ENCODE data around the gene NRXN3.
A peak's percentile ranks its signal among the peaks of the same experiment; 100 is the strongest.
"Not testable (repeated sequence)": the region's sequence is repeated elsewhere in the genome, so short reads cannot be mapped to it uniquely, and the experiment has no call there.

The NRXN3 gene

GRCh38 chr14:79766511-79766910 lies 1596.3 kb downstream of the NRXN3 start:
- no peak for DNase-seq

GRCh38 chr14:79767251-79767650 lies 1597.1 kb downstream of the NRXN3 start:
- no peak for DNase-seq

- not testable (repeated sequence) for DNase-seq
Observed at GRCh38 chr14:79767721-79768120, 1597.5 kb downstream of the NRXN3 start.

- no peak for DNase-seq
Observed at GRCh38 chr14:79781882-79782281, 1611.7 kb downstream of the NRXN3 start.

- no peak for DNase-seq
Observed at GRCh38 chr14:79783041-79783440, 1612.9 kb downstream of the NRXN3 start.

- no peak for DNase-seq
Observed at GRCh38 chr14:79786522-79786921, 1616.3 kb downstream of the NRXN3 start.

- no peak for DNase-seq
Observed at GRCh38 chr14:79788346-79788745, 1618.2 kb downstream of the NRXN3 start.

- no peak for DNase-seq
Observed at GRCh38 chr14:79791055-79791732, 1621.0 kb downstream of the NRXN3 start.

GRCh38 chr14:79802093-79802492 lies 1631.9 kb downstream of the NRXN3 start:
- no peak for DNase-seq

GRCh38 chr14:79805636-79806035 lies 1635.5 kb downstream of the NRXN3 start:
- no peak for DNase-seq

- DNase-seq, result peak in 15 of 56 donors; percentile 3 to 52 (median 11)
Observed at GRCh38 chr14:79809849-79810612, 1639.9 kb downstream of the NRXN3 start.

- DNase-seq, result no peak
Observed at GRCh38 chr14:79820866-79821535, 1650.8 kb downstream of the NRXN3 start.

GRCh38 chr14:79822034-79822433 lies 1651.9 kb downstream of the NRXN3 start:
- no peak for DNase-seq

GRCh38 chr14:79825046-79825521 lies 1654.9 kb downstream of the NRXN3 start:
- DNase-seq, result peak in 23 of 56 donors; percentile 1 to 60 (median 18)

GRCh38 chr14:79826362-79826761 lies 1656.2 kb downstream of the NRXN3 start:
- no peak for DNase-seq

- DNase-seq, result peak in 1 of 56 donors; percentile 26
Observed at GRCh38 chr14:79829405-79830166, 1659.4 kb downstream of the NRXN3 start.

GRCh38 chr14:79831195-79831892 lies 1661.2 kb downstream of the NRXN3 start:
- DNase-seq, result peak in 1 of 56 donors; percentile 27

GRCh38 chr14:79833781-79834180 lies 1663.6 kb downstream of the NRXN3 start:
- DNase-seq, result no peak

- no peak for DNase-seq
Observed at GRCh38 chr14:79834868-79835267, 1664.7 kb downstream of the NRXN3 start.

- DNase-seq, result no peak
Observed at GRCh38 chr14:79836577-79836976, 1666.4 kb downstream of the NRXN3 start.

- no peak for DNase-seq
Observed at GRCh38 chr14:79837699-79838098, 1667.5 kb downstream of the NRXN3 start.
